Suppressor macrophage treated with lipopolysaccharide for 1 hour (primary cell): ENCODE measurements around the gene C1QTNF1.
"Not testable (repeated sequence)": the region's sequence is repeated elsewhere in the genome, so short reads cannot be mapped to it uniquely, and the experiment has no call there.

Source experiments
- DNase-seq, 3 donors: peaks; one replicate each; pipeline ENCODE4 v3.0.0-alpha.2; 2020 to 2022

Gene C1QTNF1

DNA sequence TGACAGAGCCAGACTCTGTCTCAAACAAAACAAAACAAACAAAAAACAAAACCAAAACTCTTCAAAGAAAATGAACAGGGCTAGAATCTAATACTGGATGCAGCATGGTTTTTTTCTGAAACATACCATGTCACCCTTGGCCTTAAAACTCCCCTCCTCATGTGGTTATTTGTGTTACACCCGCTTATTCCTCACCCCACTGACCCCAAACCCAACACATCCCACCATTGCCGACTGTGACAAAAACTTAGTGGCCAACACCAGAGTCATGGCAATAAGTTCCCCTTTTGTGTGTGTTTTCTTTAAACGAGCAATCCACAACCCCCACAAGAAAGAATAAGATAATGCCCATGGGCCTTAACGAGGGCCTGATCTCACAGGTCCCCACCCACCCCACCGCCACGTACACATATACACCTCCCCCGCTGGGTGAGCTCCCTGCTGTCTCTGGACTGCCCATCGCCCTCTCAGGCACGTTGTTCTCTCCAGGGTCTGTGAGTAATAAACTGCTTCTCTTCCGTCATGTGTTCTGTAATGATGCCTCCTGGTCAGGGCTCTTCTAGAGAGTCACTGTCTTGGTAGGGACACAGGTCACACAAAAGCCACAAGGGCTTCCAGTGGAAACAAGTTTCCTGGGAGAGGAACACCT, 33.9 kb downstream of the C1QTNF1 start:
- DNase-seq: peak; percentile 31 to 56 (median 46)

DNA sequence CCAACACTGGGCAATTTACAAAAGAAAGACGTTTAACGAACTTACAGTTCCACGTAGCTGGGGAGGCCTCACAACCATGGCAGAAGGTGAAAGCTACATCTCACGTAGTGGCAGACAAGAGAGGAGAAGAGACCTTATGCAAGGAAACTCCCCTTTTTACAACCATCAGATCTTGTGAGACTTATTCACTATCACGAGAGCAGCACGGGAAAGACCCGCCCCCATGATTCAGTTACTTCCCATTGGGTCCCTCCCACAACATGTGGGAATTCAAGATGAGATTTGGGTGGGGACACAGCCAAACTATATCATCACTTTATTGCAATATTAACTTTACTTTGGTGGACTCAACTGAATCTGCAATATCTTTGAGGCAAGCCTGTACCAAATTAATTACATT, 38.7 kb downstream of the C1QTNF1 start:
- peak; percentile 52 to 70 (median 69) for DNase-seq

DNA sequence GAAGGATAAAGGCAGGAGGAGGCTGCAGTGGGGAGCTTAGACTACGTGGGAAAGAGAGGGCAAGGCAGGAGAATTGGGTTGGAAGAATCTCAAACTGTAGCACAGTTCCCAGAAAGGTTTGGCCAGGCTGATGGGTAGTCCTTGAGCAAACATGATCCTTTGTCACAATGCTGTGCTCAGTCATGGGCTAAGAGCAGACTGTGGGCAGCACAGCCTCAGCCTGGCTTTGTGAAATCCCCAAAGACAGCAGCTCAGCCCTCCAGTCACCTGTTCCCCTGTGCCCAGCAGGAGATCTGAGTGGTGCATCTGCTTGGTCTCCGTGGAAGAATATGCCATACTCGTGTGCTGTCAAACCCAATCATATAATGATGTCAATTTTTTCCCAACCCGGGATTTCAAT, 40.1 kb downstream of the C1QTNF1 start:
- no peak for DNase-seq

DNA sequence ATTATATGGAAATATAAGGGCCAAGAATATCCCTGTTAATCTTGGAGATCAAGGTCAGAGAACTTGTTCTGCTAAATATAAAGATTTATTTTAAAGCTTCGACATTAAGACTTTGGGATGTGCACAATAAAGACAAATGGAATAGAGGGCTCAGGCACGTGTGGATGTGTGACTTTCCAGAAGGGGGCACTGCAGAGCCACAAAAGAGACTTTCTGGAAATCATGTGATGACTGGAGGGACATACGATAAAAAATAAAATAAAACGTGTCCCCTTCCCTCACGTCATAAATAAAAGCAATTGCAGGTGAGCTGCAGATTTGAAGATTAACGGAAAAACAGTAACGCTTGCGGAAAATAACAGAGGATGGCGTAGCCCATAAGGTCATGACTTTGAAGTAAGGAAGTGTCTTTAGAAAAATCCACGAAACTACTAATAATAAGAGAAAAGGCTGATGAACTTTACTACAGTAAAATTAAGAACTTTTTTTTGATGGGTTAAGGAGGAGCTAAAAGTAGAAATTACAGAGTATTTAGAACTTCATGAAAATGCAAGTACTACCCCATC, 41.2 kb downstream of the C1QTNF1 start:
- peak; percentile 75 to 83 (median 83) for DNase-seq

DNA sequence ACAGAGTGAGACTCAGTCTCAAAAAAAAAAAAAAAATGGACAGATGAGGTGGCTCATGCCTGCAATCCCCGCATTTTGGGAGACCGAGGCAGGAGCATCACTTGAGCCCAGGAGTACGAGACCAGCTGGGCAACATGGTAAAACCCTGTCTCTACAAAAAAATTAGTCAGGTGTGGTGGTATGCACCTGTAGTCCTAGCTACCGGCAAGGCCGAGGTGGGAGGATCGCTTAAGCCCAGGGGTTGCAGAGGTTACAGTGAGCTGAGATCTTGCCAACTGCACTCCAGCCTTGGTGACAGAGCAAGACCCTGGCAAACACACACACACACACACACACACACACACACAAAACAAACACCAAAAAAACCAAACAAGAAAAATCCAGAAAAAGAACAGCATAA, 43.0 kb downstream of the C1QTNF1 start:
- DNase-seq: no peak

DNA sequence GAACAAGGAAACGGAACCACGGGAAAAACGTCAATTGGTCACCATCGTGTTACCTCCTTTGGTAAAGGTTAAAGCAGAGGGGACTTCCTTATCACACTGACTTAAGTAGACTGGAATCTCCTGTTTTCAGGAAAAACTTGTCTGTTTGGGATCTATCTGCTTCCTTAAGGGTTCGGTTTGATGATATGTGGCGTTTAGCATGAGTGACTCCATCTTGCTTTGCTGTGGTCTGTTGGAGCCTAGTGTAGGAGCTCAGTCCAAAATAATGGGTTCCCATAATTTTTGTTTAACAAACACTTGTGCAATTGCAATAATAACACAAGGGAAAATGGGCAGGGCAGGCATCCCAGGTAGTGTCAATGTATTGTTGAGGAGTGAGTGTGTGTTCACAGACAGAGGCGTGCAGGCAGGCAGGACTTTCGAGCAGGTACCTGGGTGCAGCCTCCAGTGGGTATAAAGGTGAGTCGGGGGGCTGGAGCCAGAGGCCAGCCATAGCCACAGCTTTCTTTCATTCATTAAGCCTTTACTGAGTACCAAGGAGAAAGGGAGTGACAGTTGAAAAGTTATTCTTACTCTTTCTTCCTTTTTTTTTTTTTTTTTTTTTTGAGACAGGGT, 46.4 kb downstream of the C1QTNF1 start:
- no peak for DNase-seq

DNA sequence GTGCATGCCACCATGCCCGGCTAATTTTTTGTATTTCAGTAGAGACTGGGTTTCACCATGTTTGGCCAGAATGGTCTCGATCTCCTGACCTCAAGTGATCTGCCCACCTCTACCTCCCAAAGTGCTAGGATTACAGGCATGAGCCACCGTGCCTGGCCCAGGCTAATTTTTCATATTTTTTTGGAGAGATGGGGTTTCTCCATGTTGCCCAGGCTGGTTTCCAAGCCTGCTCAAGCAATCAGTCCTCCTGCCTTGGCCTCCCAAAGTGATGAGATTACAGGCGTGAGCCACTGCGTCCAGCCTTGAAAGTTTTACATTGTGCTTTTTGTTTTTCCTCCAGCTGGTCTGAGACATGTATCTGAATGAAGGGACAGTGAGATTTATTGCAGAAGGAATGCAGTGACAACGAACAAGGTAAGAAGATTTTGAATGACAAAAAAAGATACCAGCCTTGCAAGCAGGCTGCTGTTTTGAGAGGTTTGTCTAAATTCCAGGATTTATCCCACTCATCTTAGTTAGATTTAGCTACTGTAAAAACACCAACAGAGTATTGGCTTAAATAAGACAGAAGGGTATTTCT, 47.3 kb downstream of the C1QTNF1 start:
- no peak for DNase-seq

DNA sequence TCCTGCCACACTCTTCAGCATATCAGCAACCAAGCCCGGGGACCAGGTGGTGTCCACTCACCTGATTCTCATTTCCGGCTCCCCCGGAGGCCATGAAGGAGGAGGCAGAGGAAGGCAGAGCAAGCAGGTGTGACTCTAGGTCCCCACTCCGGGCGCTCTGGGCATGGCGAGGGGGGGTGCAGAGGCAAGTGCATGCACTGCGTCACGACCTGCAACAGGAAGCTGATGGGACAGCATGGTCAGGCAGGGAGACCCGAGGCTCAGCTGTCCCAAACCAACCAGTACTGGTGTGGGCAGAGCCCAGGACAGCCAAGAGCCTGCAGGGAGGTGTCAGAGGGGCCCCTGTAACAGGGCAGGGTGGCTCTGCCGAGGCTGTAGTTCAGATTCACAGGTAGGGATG, 48.6 kb downstream of the C1QTNF1 start:
- no peak for DNase-seq

DNA sequence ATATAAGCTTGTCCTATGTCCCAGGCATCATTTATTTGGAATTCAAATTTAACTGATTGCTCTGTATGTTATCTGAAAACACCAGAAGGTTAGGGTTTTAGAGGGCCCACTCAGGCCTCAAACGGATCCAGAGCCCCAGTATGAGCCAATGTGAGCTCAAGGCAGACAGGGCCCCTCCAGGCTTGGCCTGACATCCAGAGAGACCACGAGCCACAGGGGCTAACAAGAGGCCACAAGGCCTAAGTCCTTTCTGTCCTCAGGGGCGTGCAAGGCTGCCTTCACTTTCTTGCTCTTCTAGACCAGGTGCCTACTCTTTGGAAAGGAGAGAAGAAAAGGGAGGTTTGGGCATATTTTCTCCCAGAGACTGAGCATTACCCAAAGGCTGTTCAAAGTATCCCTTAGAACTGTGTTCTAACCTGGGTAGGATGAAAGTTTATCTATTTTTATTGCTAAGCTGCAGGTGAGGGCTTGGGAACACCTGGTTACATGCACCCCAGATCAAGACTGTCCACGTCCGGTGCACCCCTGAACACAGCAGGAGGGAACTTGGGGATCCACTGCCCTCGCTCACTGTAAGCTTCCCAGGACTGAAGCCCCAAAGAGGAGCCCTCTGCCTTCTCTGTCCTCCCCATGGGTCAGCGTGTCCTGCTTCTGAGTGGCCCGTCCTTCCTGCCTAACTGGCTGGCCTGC, 49.2 kb downstream of the C1QTNF1 start:
- no peak for DNase-seq

DNA sequence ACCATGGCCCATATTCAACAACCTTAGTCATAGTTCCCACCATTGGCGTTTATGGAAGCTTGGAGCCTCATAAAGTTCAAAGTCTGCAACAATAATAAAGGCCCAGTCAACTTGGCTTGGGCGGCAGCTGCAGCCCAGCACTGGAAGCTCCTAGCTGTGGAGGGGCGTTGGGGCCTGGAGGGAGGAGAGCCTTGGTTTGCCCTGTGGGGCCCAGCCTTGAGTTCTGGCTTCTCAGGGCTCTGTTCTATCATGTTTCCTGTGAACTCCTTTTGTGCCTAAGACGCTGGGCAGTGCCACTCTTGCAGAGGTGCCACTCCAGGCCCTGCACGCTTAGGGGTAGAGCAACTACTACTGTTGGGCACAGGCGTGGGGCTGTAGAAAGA, 49.7 kb downstream of the C1QTNF1 start:
- no peak for DNase-seq

DNA sequence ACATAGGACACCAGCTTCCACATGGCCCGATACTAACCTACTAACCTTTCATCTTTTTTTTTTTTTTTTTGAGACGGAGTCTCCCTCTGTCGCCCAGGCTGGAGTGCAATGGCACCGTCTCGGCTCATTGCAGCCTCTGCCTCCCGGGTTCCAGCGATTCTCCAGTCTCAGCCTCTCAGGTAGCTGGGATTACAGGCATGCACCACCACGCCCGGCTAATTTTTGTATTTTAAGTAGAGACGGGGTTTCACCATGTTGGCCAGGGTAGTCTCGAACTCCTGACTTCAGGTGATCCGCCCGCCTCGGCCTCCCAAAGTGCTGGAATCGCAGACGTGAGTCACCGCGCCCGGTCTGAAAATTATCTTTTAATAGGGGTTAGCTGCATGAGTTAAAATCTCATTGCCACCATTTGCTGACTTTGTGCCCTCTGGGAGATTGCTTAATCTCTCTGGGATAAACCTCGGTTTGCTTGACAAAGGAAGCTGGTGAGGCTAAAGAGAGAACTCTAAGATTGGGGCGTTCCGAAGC, 50.2 kb downstream of the C1QTNF1 start:
- DNase-seq: not testable (repeated sequence)

DNA sequence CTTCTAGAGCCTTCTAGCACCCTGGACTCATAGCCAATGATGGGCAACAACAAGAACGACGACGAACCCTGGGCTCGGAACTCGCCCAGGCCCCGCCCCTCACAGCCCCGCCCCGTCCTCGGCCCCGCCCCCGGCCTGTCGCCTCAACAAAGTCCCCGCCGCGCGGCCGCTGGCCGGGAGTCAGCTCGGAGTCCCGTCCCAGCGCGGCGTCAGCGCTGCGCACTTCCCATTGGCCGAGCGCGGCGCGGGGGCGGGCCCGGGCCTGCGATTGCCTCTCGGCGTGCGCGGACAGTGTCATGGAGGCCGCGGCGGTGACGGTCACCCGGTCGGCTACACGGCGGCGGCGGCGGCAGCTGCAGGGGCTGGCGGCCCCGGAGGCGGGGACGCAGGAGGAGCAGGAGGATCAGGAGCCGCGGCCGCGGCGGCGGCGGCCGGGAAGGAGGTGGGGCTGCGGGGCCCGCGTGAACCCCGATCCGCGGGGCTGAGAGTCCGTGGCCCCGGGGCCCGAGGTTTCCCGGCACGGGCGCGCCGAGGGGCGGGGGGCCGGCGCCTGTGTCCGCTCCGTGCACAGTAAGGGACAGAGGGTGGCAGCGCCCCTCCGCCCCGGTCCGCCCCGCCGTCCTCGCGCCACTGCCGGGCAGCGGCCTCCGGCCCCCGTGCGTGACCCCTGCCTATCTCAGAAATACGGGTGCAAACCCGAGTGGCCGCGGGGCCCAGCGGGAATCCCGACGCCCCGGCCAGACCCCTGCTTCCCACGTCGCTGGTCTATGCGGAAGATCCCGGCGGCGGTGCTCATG, 50.9 kb downstream of the C1QTNF1 start, which contains the start of gene ENGASE:
TSS of gene ENGASE (plus strand) at position 176 of the 797 bp plus-strand sequence. CDS start at position 297, 121 bp downstream.
- DNase-seq: peak; percentile 98 to 100 (median 99)

DNA sequence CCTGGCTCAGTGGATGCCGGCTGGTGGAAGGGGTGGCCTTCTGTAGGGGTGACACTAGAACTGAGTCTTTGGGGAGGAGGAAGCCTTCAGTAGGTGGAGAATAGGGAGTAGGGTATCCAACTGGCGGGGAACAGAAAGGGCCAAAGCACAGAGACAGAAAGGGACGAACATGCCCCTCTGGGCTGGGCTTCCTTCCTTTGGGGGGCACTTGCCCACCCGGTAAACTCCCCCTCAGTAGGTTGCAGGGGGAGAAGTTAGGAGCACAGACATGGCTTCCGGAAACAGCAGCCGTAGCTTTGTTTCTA, 51.4 kb downstream of the C1QTNF1 start:
- DNase-seq: no peak

DNA sequence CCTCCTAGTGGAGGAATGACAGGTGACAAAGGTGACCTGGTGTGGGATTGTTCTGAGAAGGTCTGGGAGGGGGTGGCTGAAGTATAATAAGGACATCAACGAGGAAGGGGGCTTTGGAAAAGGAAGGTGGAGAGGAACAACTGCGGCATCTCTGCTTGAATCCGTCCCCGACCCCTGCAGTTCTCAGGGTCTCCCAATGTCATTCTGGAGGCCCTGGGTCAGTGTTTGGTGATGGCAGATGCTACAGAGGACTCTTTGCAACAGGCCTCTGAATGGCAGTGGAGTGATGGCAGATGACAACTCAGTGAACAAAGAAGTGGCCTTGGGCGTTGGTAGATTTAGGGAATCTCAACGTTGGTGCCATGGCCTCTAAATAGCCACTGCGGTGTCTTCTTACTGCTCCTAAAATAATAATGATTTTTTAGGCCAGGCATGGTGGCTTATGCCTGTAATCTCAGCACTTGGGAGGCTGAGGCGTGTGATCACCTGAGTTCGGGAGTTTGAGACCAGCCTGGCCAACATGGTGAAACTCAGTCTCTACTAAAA, 52.0 kb downstream of the C1QTNF1 start:
- no peak for DNase-seq

DNA sequence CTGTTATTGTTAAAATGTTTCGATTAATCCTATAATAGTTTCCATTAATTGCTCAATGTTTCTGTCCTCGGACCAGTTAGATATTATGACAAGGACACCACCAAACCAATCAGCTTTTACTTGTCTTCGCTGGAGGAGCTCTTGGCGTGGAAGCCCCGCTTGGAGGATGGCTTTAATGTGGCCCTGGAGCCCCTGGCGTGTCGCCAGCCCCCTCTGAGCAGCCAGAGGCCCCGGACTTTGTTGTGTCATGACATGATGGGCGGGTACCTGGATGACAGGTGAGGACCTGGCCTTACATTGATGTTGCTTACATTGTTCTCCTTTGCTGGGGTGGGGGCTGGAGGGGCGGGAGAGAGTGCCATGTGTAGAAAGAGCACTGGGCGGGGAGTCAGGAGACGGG, 53.6 kb downstream of the C1QTNF1 start:
- no peak for DNase-seq

DNA sequence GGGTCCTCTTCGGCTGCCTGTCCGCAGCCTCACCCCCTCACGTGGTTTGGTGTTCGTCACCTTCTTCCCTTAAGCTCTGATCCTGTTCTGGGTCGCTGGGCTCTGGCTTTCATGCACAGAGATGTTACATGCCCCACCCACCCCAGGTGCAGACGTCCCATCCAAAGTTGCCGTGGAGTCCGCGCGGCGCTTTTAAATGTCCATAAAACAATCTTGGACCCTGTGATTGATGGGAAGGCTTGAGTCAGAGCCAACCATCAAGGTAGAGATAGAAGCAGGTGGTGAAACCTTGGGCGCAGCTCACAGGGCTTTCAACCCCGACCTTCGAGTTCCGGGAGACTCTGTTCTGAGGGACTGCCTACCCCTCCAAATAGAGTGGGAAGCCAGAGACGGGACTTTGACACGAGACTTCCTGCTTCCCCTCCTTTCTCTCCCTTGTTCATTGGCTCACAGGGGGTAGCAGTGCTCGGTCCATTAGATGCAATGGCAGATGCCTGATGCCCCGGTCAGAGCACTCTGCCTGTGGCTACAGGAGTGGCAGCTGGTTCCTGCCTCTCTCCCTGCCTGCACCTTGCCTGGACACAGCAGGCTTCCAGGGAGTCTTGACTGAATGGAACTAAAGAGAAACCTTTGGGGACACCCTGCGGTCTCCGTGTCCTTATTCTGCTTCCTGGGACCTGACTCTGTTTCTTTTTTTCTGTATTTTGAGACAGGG, 54.7 kb downstream of the C1QTNF1 start:
- DNase-seq: no peak

DNA sequence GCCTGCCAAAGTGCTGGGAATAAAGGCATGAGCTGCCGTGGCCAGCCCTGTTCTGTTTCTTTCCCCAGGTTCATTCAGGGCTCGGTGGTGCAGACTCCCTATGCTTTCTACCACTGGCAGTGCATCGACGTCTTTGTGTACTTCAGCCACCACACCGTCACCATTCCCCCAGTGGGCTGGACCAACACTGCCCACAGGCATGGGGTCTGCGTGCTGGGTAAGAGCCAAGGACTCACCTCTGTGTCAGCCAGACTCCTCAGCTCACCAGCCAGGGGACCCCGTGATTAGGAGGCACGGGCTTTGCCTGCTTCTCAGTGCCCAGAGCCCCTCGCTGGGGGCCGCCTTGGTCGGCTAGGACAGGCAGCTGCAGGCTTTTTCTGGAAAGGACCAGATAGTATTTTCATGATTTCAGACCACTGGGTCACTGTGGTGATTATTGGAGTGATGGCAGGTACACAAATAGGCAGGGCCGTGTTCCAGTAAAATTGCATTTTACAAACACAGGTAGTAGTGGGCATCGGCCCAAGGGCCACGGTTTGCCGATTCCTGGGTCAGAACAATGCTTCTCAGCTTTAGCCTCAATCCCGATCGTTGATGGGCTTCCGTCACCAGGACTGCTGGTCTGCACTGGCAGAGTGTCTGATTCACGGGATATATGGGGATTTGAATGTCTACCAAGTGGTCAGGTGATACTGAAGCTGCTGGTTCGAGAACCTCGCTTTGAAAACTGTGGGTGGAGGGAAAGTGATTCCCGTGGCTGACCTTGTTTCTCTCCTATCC, 55.6 kb downstream of the C1QTNF1 start:
- no peak for DNase-seq

DNA sequence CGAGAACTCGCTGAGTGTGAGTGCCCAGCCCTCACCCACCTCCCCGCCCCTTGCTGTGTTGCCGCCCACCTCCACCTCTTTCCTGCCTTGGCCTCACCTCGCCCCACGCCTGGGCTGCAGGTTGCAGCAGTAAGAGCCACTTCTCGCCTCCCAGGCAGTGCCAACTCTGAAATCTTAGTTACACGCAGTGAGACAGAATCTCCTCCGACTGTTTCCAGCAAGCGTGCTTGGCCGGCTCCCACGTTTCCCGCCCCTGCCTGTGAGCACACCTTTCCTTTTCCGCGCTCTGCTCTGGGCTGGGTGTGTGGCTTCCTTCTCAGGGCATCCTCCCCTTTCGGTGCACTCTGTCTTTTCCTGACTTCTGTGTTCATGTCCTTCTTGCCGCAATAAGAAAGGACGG, 56.4 kb downstream of the C1QTNF1 start:
- DNase-seq: no peak

DNA sequence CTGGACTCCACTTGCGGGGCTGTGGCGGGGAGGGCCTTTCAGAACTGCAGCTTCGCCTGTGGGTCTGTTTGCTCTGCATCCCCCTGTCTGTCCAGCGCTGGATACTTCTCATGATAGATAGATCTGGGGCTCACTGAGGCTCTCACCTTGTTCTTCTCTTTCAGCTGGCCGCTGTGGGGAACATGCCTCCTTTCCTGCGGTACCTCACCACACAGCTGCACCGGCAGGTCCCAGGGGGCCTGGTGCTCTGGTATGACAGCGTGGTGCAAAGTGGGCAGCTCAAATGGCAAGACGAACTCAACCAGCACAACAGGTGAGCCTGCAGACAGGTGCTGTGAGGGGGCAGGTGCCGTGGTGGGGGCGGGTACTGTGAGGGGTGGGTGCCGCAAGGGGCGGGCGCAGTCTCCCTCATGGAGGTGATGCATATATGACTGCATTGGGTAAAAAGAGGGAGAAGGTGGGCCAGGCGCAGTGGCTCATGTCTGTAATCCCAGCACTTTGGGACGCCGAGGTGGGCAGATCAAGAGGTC, 56.9 kb downstream of the C1QTNF1 start:
- DNase-seq: no peak

DNA sequence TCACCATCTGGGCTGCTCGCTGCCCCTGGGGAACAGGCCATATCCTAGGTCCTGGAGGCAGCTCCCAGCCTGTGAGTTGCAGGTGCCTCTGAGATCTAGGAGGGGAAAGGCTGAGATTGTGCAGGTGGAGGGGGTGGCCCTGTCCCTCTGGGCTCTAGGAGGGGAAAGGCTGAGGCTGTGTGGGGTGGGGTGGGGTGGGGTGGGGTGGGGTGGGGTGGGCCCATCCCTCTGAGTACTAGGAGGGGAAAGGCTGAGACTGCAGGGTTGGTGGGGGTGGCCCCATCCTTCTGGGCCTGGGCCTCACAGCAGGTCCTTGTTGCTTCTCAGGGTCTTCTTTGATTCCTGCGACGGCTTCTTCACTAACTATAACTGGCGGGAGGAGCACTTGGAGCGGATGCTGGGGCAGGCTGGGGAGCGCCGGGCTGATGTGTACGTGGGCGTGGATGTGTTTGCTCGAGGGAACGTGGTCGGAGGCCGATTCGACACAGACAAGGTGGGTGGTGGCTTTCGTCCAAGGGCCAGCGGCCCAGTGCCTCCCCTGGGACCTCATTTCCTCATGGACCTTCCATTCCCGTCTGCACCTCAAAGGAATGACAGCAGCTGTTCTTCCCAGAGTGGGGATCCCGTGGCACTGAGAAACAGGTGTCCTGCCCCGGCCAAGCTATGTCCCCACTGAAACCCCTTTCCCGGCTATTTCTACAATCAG, 57.8 kb downstream of the C1QTNF1 start:
- no peak for DNase-seq
